ENCODE measurements around the gene JAKMIP3.

- TF ChIP-seq CTCF (conservative IDR thresholded peaks at IDR 0.05) (no peak), EZH2 (IDR thresholded peaks at IDR 0.05; ENCODE audit: low read depth) (no peak)
These were observed 10.9 kb downstream of the JAKMIP3 start for GRCh38 chr10:132076578-132077081.
